Measurements from ENCODE around the gene AGBL5.

The AGBL5 gene

GRCh38 chr2:27024812-27025211 lies 26.7 kb upstream of the AGBL5 start:
- no peak for DNase-seq (ENCODE audit: low read depth)

- DNase-seq (ENCODE audit: low read depth): no peak
Measured at GRCh38 chr2:27025281-27025800, 26.1 kb upstream of the AGBL5 start.

- DNase-seq (ENCODE audit: low read depth): no peak
Measured at GRCh38 chr2:27025861-27026851, 25.3 kb upstream of the AGBL5 start.

GRCh38 chr2:27027211-27027651 lies 24.2 kb upstream of the AGBL5 start:
- no peak for DNase-seq (ENCODE audit: low read depth)

- DNase-seq (ENCODE audit: low read depth): no peak
Measured at GRCh38 chr2:27029051-27029450, 22.4 kb upstream of the AGBL5 start.

GRCh38 chr2:27032495-27033252 lies 18.8 kb upstream of the AGBL5 start, which contains the start of gene TMEM214:
Gene TMEM214 (plus strand): TSS chr2:27032965. CDS start chr2:27033016, 51 bp downstream.
- DNase-seq (ENCODE audit: low read depth): peak; percentile 81

- DNase-seq (ENCODE audit: low read depth): no peak
Measured at GRCh38 chr2:27033253-27033852, 18.1 kb upstream of the AGBL5 start.

- no peak for DNase-seq (ENCODE audit: low read depth)
Measured at GRCh38 chr2:27038012-27038411, 13.5 kb upstream of the AGBL5 start.

- no peak for DNase-seq (ENCODE audit: low read depth)
Measured at GRCh38 chr2:27038631-27039339, 12.7 kb upstream of the AGBL5 start.

GRCh38 chr2:27039426-27039825 lies 12.0 kb upstream of the AGBL5 start:
- no peak for DNase-seq (ENCODE audit: low read depth)

- no peak for DNase-seq (ENCODE audit: low read depth)
Measured at GRCh38 chr2:27039871-27040270, 11.6 kb upstream of the AGBL5 start.

- no peak for DNase-seq (ENCODE audit: low read depth)
Measured at GRCh38 chr2:27040282-27040681, 11.2 kb upstream of the AGBL5 start.

GRCh38 chr2:27041752-27042151 lies 9.7 kb upstream of the AGBL5 start:
- no peak for DNase-seq (ENCODE audit: low read depth)

- DNase-seq (ENCODE audit: low read depth): no peak
Measured at GRCh38 chr2:27042159-27042661, 9.3 kb upstream of the AGBL5 start.

GRCh38 chr2:27042985-27043634 lies 8.4 kb upstream of the AGBL5 start:
- no peak for DNase-seq (ENCODE audit: low read depth)

GRCh38 chr2:27049422-27050280 lies 1.8 kb upstream of the AGBL5 start:
- DNase-seq (ENCODE audit: low read depth): no peak

- DNase-seq (ENCODE audit: low read depth): peak; percentile 97
Measured at GRCh38 chr2:27050281-27050995, 1.0 kb upstream of the AGBL5 start.

- no peak for DNase-seq (ENCODE audit: low read depth)
Measured at GRCh38 chr2:27051902-27052645, 606 bp downstream of the AGBL5 start.

All from fibroblast of the conjunctiva (primary cell).